Measurements from ENCODE around the gene LHFPL2. TPM values are rescaled to one million over a fixed set of nuclear protein-coding genes. Genes with fewer than 3 reads are reported as not detected.
"Not testable (repeated sequence)": the region's sequence is repeated elsewhere in the genome, so short reads cannot be mapped to it uniquely, and the experiment has no call there.

The LHFPL2 gene
- total and polyA plus RNA-seq, 3 donors from 2014 or later, result 24.8 to 48.6 (median 42.8) TPM

- Histone ChIP-seq H3K27me3 (no peaks in the 10 kb centered on the region), H3K4me1 (no peaks in the 10 kb centered on the region), H3K4me3 (no peak overlapping the region), H3K27ac (peak overlapping the region; percentile 3 to 27), H3K9me3 (no peaks in the 10 kb centered on the region), H3K36me3 (ENCODE audit: low read depth, missing control alignments) (no peaks in the 10 kb centered on the region)
- WGBS, 2 donors, result 47 to 51% methylated on average over 6 of the region's 6 CpGs
- no peak for TF ChIP-seq CTCF (IDR thresholded peaks at IDR 0.05)
- TF ChIP-seq POLR2A (IDR thresholded peaks at IDR 0.05), result no peak
- intact Hi-C loops (cut with DNase I; ENCODE audit: low total_unique reads), result no loop called here
- DNase-seq, result peak; percentile 47
These were observed 29.5 kb upstream of the LHFPL2 start for GRCh38 chr5:78677777-78678668.

- H3K27ac ChIP-seq, result no peak overlapping the region
- no peaks in the 10 kb centered on the region for H3K4me1 ChIP-seq
- H3K27me3 ChIP-seq, result no peaks in the 10 kb centered on the region
- no peaks in the 10 kb centered on the region for H3K9me3 ChIP-seq
- no peaks in the 10 kb centered on the region for H3K36me3 ChIP-seq (ENCODE audit: low read depth, missing control alignments)
- no peak for DNase-seq
- WGBS, 2 donors, result 92 to 93% methylated on average over 6 of the region's 6 CpGs
- intact Hi-C loops (cut with DNase I; ENCODE audit: low total_unique reads), result no loop called here
- no peak overlapping the region for H3K4me3 ChIP-seq
- TF ChIP-seq CTCF (IDR thresholded peaks at IDR 0.05) (no peak), POLR2A (IDR thresholded peaks at IDR 0.05) (no peak)
These were observed 27.6 kb upstream of the LHFPL2 start for GRCh38 chr5:78675956-78676730.

- intact Hi-C loops (cut with DNase I; ENCODE audit: low total_unique reads); H3K27ac ChIP-seq; H3K4me1 ChIP-seq; H3K9me3 ChIP-seq; H3K36me3 ChIP-seq (ENCODE audit: low read depth, missing control alignments); H3K4me3 ChIP-seq; H3K27me3 ChIP-seq; DNase-seq: not testable (repeated sequence)
These were observed 25.3 kb upstream of the LHFPL2 start for GRCh38 chr5:78673827-78674226.

- no peak for DNase-seq
- H3K4me3 ChIP-seq, result no peak overlapping the region
- 59 to 62% methylated on average over 2 of the region's 2 CpGs for WGBS, 2 donors
- intact Hi-C loops (cut with DNase I; ENCODE audit: low total_unique reads), result no loop called here
- H3K36me3 ChIP-seq (ENCODE audit: low read depth, missing control alignments), result no peaks in the 10 kb centered on the region
- H3K4me1 ChIP-seq, result no peaks in the 10 kb centered on the region
- H3K27ac ChIP-seq, result no peak overlapping the region
- no peak for TF ChIP-seq POLR2A (IDR thresholded peaks at IDR 0.05)
- TF ChIP-seq CTCF (IDR thresholded peaks at IDR 0.05), result no peak
- H3K27me3 ChIP-seq, result no peaks in the 10 kb centered on the region
- H3K9me3 ChIP-seq, result no peaks in the 10 kb centered on the region
These were observed 23.6 kb upstream of the LHFPL2 start for GRCh38 chr5:78672154-78672553.

GRCh38 chr5:78671609-78672008 lies 23.0 kb upstream of the LHFPL2 start:
- peak overlapping the region in 1 of 2 donors; percentile 39 for H3K27ac ChIP-seq
- WGBS, 2 donors, result 30 to 33% methylated on average over 4 of the region's 4 CpGs
- DNase-seq, result peak; percentile 50

More at GRCh38 chr5:78671609-78672008, 23.0 kb upstream of the LHFPL2 start:
- Histone ChIP-seq H3K27me3 (no peaks in the 10 kb centered on the region), H3K4me3 (no peak overlapping the region), H3K4me1 (no peaks in the 10 kb centered on the region), H3K36me3 (ENCODE audit: low read depth, missing control alignments) (no peaks in the 10 kb centered on the region), H3K9me3 (no peaks in the 10 kb centered on the region)
- no peak for TF ChIP-seq POLR2A (IDR thresholded peaks at IDR 0.05)
- TF ChIP-seq CTCF (IDR thresholded peaks at IDR 0.05), result no peak
- intact Hi-C loops (cut with DNase I; ENCODE audit: low total_unique reads), result no loop called here

All from testis (tissue), 3 donors.